Adrenal gland (tissue), 12 donors: ENCODE results near the gene ACSF2. TPM values are rescaled to one million over a fixed set of nuclear protein-coding genes. Genes with fewer than 3 reads are reported as not detected.

Source experiments
- DNase-seq, 7 donors: peaks; one replicate each; pipeline ENCODE4 v3.0.0-alpha.2; 2019 to 2020
- H3K27ac ChIP-seq, 5 donors: fragments of 200-600 bp; sonication (generic) in 4 of 5; 1 replicate in 3 of 5; 2 replicates in 2 of 5; pipeline versions ENCODE4 v1.5.1 to v1.8.0; 2016 to 2020; ENCODE audit warnings: mild to moderate bottlenecking in 1 of 5
- H3K27me3 ChIP-seq: fragments of 200-600 bp; 2 replicates; pipeline ENCODE4 v1.8.0; 2021
- H3K36me3 ChIP-seq, 2 donors: fragments of 200-600 bp; replicated peaks in 1 of 2; 1 replicate in 1 of 2; 2 replicates in 1 of 2; pipeline versions ENCODE4 v1.5.1 to v1.8.0; 2018 to 2022
- H3K4me1 ChIP-seq, 2 donors: fragments of 200-600 bp; replicated peaks in 1 of 2; 1 replicate in 1 of 2; 2 replicates in 1 of 2; pipeline versions ENCODE4 v1.5.1 to v1.8.0; 2018 to 2021
- H3K4me3 ChIP-seq, 4 donors: fragments of 200-600 bp; sonication (generic) in 3 of 4; one replicate each; pipeline ENCODE4 v1.5.1; 2016 to 2018
- H3K9me3 ChIP-seq, 3 donors: fragments of 200-600 bp; sonication (generic) in 1 of 3; replicated peaks in 1 of 3; 1 replicate in 2 of 3; 2 replicates in 1 of 3; pipeline versions ENCODE4 v1.5.1 to v1.8.0; 2016 to 2021
- CTCF ChIP-seq, 6 experiments: fragments of 450-650 bp in 4 of 6; fragments of 200-600 bp in 2 of 6; sonication (generic) in 1 of 6; IDR thresholded peaks; 1 replicate in 5 of 6; 2 replicates in 1 of 6; pipeline versions ENCODE4 v1.5.1 to v1.8.0; 2016 to 2021; ENCODE audit warnings: antibody characterized with exemption in 6 of 6, mild to moderate bottlenecking in 2 of 6, moderate library complexity in 1 of 6
- POLR2A ChIP-seq, 2 donors: fragments of 450-650 bp; IDR thresholded peaks; one replicate each; pipeline ENCODE4 v1.6.1; 2017; ENCODE audit warnings: antibody characterized with exemption in 2 of 2, mild to moderate bottlenecking in 2 of 2, moderate library complexity in 1 of 2
- WGBS, 4 donors: extraction: QIAGEN DNeasy Blood & Tissue Kit in 2 of 4; methylation state at CpG; one replicate each; pipeline versions ENCODE4 v1.1.5 to v1.1.7; 2013 to 2017; 5-methylcytosine and 5-hydroxymethylcytosine counted together
- intact Hi-C, 2 donors: fragments of 100-400 bp; cut with DNase I; formaldehyde crosslinking; loops; one replicate each; pipeline versions ENCODE4 v1.14.1 to v1.15.0; 2022 to 2023
- polyA plus RNA-seq, 3 donors: library from polyadenylated mRNA; stranded (reverse); fragments of 200-250 nt in 2 of 3; fragments of 350-450 nt in 1 of 3; fragmentation: Illumina TruSeq in 1 of 3; extraction: RNeasy Lipid Tissue Mini Kit (QIAGEN cat#74804) in 1 of 3; gene quantifications; one replicate each; pipeline ENCODE4 v1.2.3, GENCODE V29; 2013 to 2014
- total RNA-seq, 9 donors: library from RNA; depleted of rRNA in 4 of 9; stranded (reverse); fragments of >200 nt in 4 of 9; fragments of 120-200 nt in 1 of 9; fragmentation: NEBNext Ultra II Directional in 1 of 9; extraction: Animal tissue kit (Norgen Biotek cat#: 25700) in 1 of 9; gene quantifications; one replicate each; pipeline versions ENCODE4 v1.1.0 to v1.2.4, GENCODE V29; 2013 to 2023
- donor health status: healthy with polysubstance abuse.
- donor health status: Bipolar disorder and iron deficiency.
- donor health status: DM: yes; HTN: yes; CAD: no.
- donor health status: DM: no; HTN: no; CAD: no.
- donor health status: DM: no; HTN: no; CAD: no.
- donor health status: DM: yes; HTN: yes; CAD: no.

The ACSF2 gene
- total and polyA plus RNA-seq, 12 donors, result 92.1 to 434 (median 196) TPM

- H3K9me3 ChIP-seq, result no peaks in the 10 kb centered on the region
- no peak for DNase-seq
- no peaks in the 10 kb centered on the region for H3K36me3 ChIP-seq
- no peaks in the 10 kb centered on the region for H3K27me3 ChIP-seq
- no peak overlapping the region for H3K27ac ChIP-seq
- 84 to 97% (median 85%) methylated on average over 4 of the region's 4 CpGs for WGBS, 4 donors
- no peak overlapping the region for H3K4me3 ChIP-seq
- intact Hi-C loops, result no loop called here
- H3K4me1 ChIP-seq, result peaks cover 24 to 28% of the 10 kb centered on the region in 2 donors
- TF ChIP-seq CTCF (IDR thresholded peaks at IDR 0.05) (no peak), POLR2A (IDR thresholded peaks at IDR 0.05) (no peak)
These were observed 91.0 kb downstream of the ACSF2 start for GRCh38 chr17:50517011-50517410.

- no peak for DNase-seq
These were observed 91.7 kb downstream of the ACSF2 start for GRCh38 chr17:50517504-50518383.

GRCh38 chr17:50518384-50519023 lies 92.5 kb downstream of the ACSF2 start:
- intact Hi-C loops, result no loop called here
- TF ChIP-seq POLR2A (IDR thresholded peaks at IDR 0.05) (peak in 1 of 2 donors; percentile 27), CTCF (IDR thresholded peaks at IDR 0.05) (no peak)
- Histone ChIP-seq H3K36me3 (no peaks in the 10 kb centered on the region), H3K27ac (peak overlapping the region in 3 of 5 donors; percentile 28 to 57 (median 38)), H3K27me3 (no peaks in the 10 kb centered on the region), H3K9me3 (no peaks in the 10 kb centered on the region), H3K4me3 (no peak overlapping the region), H3K4me1 (peaks cover 23 to 27% of the 10 kb centered on the region in 2 donors)
- 53 to 62% (median 60%) methylated on average over 13 of the region's 13 CpGs for WGBS, 4 donors
- DNase-seq, result peak in 6 of 7 donors; percentile 54 to 66 (median 63)

More at GRCh38 chr17:50517504-50518383, 91.7 kb downstream of the ACSF2 start:
- Histone ChIP-seq H3K9me3 (no peaks in the 10 kb centered on the region), H3K4me3 (no peak overlapping the region), H3K27ac (peak overlapping the region in 1 of 5 donors; percentile 28), H3K4me1 (peaks cover 24 to 28% of the 10 kb centered on the region in 2 donors), H3K27me3 (no peaks in the 10 kb centered on the region), H3K36me3 (no peaks in the 10 kb centered on the region)
- WGBS, 4 donors, result 85 to 93% (median 89%) methylated on average over 8 of the region's 8 CpGs
- intact Hi-C loops, result no loop called here
- TF ChIP-seq CTCF (IDR thresholded peaks at IDR 0.05) (no peak), POLR2A (IDR thresholded peaks at IDR 0.05) (no peak)

GRCh38 chr17:50519141-50519834 lies 93.3 kb downstream of the ACSF2 start:
- H3K27me3 ChIP-seq, result no peaks in the 10 kb centered on the region
- DNase-seq, result no peak
- no peaks in the 10 kb centered on the region for H3K9me3 ChIP-seq
- TF ChIP-seq CTCF (IDR thresholded peaks at IDR 0.05), result no peak
- TF ChIP-seq POLR2A (IDR thresholded peaks at IDR 0.05), result no peak
- 85 to 90% (median 85%) methylated on average over 7 to 8 of the region's 8 CpGs for WGBS, 4 donors
- intact Hi-C loops, result no loop called here
- H3K4me1 ChIP-seq, result peaks cover 15 to 19% of the 10 kb centered on the region in 2 donors
- no peaks in the 10 kb centered on the region for H3K36me3 ChIP-seq
- H3K27ac ChIP-seq, result peak overlapping the region in 3 of 5 donors; percentile 28 to 57 (median 38)
- no peak overlapping the region for H3K4me3 ChIP-seq
